ENCODE results near the gene NME2.
"Not testable (repeated sequence)": the region's sequence is repeated elsewhere in the genome, so short reads cannot be mapped to it uniquely, and the experiment has no call there.

Gene NME2

GRCh38 chr17:51166198-51166986 is at the start of gene NME2:
NME2 (plus strand) TSS chr17:51166411; CDS start chr17:51166831, 420 bp downstream.
- DNase-seq, result peak; percentile 62 to 70

GRCh38 chr17:51118330-51119195 is 47.6 kb upstream of the NME2 start:
- DNase-seq, result no peak

GRCh38 chr17:51119415-51120356 is 46.5 kb upstream of the NME2 start:
- DNase-seq, result peak; percentile 25 to 51

- peak in 1 of 2 donors; percentile 49 for DNase-seq
Observed at GRCh38 chr17:51120357-51120738, 45.9 kb upstream of the NME2 start.

GRCh38 chr17:51120739-51121619 is 45.2 kb upstream of the NME2 start, which contains the start of gene SPAG9:
SPAG9 (minus strand) TSS chr17:51120868; CDS start chr17:51120656, 212 bp downstream.
- peak; percentile 92 to 93 for DNase-seq

GRCh38 chr17:51121620-51122472 is 44.4 kb upstream of the NME2 start:
- peak; percentile 73 to 88 for DNase-seq

GRCh38 chr17:51122473-51123115 is 43.6 kb upstream of the NME2 start:
- DNase-seq, result not testable (repeated sequence)

GRCh38 chr17:51124640-51125503 is 41.3 kb upstream of the NME2 start:
- DNase-seq, result no peak

- DNase-seq, result peak; percentile 30 to 62
Observed at GRCh38 chr17:51128076-51128475, 38.1 kb upstream of the NME2 start.

- no peak for DNase-seq
Observed at GRCh38 chr17:51132964-51133319, 33.3 kb upstream of the NME2 start.

GRCh38 chr17:51133365-51133764 is 32.8 kb upstream of the NME2 start:
- no peak for DNase-seq

- no peak for DNase-seq
Observed at GRCh38 chr17:51135956-51136355, 30.3 kb upstream of the NME2 start.

GRCh38 chr17:51142597-51142996 is 23.6 kb upstream of the NME2 start:
- DNase-seq, result no peak

GRCh38 chr17:51144266-51145022 is 21.8 kb upstream of the NME2 start:
- no peak for DNase-seq

GRCh38 chr17:51147650-51148049 is 18.6 kb upstream of the NME2 start:
- DNase-seq, result no peak

- DNase-seq, result no peak
Observed at GRCh38 chr17:51149163-51149562, 17.0 kb upstream of the NME2 start.

GRCh38 chr17:51150932-51151331 is 15.3 kb upstream of the NME2 start:
- no peak for DNase-seq

GRCh38 chr17:51152766-51153209 is 13.4 kb upstream of the NME2 start:
- DNase-seq, result no peak
